Measurements from ENCODE around the gene MYL6.

- no peak for TF ChIP-seq XRCC4 (IDR thresholded peaks at IDR 0.05; ENCODE audit: extremely low read depth, insufficient read depth, insufficient read length)
- no peak for TF ChIP-seq RCOR1 (IDR thresholded peaks at IDR 0.05; ENCODE audit: borderline replicate concordance in 1 of 2, low read depth in 2 of 2, low read length in 2 of 2)
- TF ChIP-seq CTCF (IDR thresholded peaks at IDR 0.05 in 2 of 3, conservative IDR thresholded peaks at IDR 0.05 in 1 of 3; ENCODE audit: insufficient read depth in 2 of 3, low read depth in 1 of 3, low read length in 3 of 3): no peak
- no peak for TF ChIP-seq ZHX1 (conservative IDR thresholded peaks at IDR 0.05; ENCODE audit: low read length)
- no peak for TF ChIP-seq BRF2 (IDR thresholded peaks at IDR 0.05; ENCODE audit: borderline replicate concordance, insufficient read depth, insufficient read length)
- no peak for TF ChIP-seq ZNF512 (tag; IDR thresholded peaks at IDR 0.05)
- TF ChIP-seq E2F1 (CRISPR knock-in tag; IDR thresholded peaks at IDR 0.05): no peak
Measured at GRCh38 chr12:56114084-56114483, 44.1 kb upstream of the MYL6 start.

Measured in K562 (cell line).